Activated T-cell treated with anti-CD3 and anti-CD28 coated beads, Interleukin-2, amount 50 U/mL, for 4 hours (primary cell): ENCODE data around the gene IQGAP1. TPM values are rescaled to one million over a fixed set of nuclear protein-coding genes. Genes with fewer than 3 reads are reported as not detected.

ENCODE experiments used
- ATAC-seq, 2 donors: fragments of 200-7000 bp; cut with Tn5 transposase; one replicate each; pipeline ENCODE4 v1.10.0; 2021
- DNase-seq: peaks from one replicate; pipeline ENCODE4 v3.0.0-alpha.2; 2020
- H3K27me3 Mint-ChIP-seq: one replicate; pipeline ENCODE4 v1.8.0; 2021; ENCODE audit warnings: low read depth, mixed read lengths
- H3K36me3 Mint-ChIP-seq: one replicate; pipeline ENCODE4 v1.8.0; 2022; ENCODE audit warnings: mixed read lengths; ENCODE audit not compliant: insufficient read depth
- H3K4me1 Mint-ChIP-seq: one replicate; pipeline ENCODE4 v1.8.0; 2021; ENCODE audit warnings: low read depth, mixed read lengths
- H3K4me3 Mint-ChIP-seq: one replicate; pipeline ENCODE4 v1.8.0; 2021; ENCODE audit warnings: mild to moderate bottlenecking, moderate library complexity, mixed read lengths
- H3K9me3 Mint-ChIP-seq: one replicate; pipeline ENCODE4 v1.8.0; 2021; ENCODE audit warnings: mixed read lengths
- total RNA-seq, 3 donors: library from RNA; stranded (reverse); gene quantifications; one replicate each; pipeline ENCODE4 v1.2.1, GENCODE V29; 2021

IQGAP1 gene
- total RNA-seq, 3 donors from 2014 or later = 83.1 to 96.0 (median 91.4) TPM

DNA sequence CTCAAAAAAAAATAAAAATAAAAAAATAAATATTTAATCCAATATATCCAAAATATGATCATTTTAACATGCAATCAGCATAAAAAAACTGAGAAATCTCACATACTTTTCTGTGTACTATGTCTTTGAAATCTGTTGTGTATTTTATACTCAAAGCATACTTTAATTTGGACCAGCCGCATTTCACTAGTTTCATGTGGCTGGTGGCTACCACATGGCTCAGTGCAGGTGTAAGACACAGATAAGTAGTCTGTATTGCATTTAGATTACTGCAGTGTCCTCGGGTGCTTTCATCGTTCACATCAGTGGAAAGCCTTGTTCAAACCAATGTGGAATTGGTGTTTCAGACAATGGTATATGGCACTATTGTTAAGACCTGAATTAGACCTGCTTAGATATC is 152.7 kb downstream of the IQGAP1 start:
- Mint-ChIP-seq H3K27me3 (no peaks in the 10 kb centered on the region), H3K9me3 (no peaks in the 10 kb centered on the region), H3K4me1 (peaks cover 70% of the 10 kb centered on the region), H3K4me3 (no peak overlapping the region), H3K36me3 (peaks cover 26% of the 10 kb centered on the region)
- ATAC-seq (no peak), DNase-seq (no peak)

DNA sequence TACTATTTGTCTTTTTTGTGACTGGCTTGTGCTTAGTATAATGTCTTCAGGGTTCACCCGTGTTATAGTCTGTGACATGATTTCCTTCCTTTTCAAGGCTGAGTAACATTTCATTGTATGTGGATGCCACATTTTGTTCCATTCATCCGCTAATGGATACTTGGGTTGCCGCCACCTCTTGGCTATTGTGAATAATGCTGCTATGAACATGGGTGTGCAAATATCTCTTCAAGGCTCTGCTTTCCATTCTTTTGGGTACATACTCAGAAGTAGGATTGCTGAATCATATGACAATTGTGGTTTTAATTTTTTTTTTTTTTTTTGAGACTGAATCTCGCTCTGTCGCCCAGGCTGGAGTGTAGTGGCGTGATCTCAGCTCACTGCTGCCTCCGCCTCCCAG is 157.1 kb downstream of the IQGAP1 start:
- Mint-ChIP-seq H3K9me3 (no peaks in the 10 kb centered on the region), H3K36me3 (peaks cover 23% of the 10 kb centered on the region), H3K4me3 (no peak overlapping the region), H3K27me3 (no peaks in the 10 kb centered on the region), H3K4me1 (peaks cover 59% of the 10 kb centered on the region)
- ATAC-seq (peak; percentile 58 to 65), DNase-seq (no peak)

DNA sequence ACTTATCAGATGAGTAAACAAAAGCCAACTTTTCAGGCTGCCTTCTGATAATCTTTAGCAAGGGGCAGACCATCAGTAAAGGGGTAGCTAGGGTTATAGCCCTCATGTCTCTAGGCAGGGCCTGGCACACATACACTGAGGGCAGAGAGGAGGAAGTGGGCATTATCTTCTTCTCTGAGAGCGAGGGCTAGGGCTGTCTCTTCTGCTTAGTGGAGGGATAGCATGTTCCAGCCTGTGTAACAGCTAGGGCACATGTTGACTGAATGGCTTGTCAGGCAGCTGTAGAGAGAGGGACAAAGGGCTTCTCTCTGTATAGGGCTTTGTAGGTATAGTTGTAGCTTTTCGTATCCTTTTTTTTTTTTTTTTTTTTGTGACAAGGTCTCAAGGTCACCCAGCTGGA is 159.5 kb downstream of the IQGAP1 start:
- DNase-seq = no peak
- H3K9me3 Mint-ChIP-seq = no peaks in the 10 kb centered on the region
- no peak overlapping the region for H3K4me3 Mint-ChIP-seq
- ATAC-seq = peak in 1 of 2 donors; percentile 27
- H3K27me3 Mint-ChIP-seq = no peaks in the 10 kb centered on the region
- H3K36me3 Mint-ChIP-seq = peaks cover 22% of the 10 kb centered on the region
- H3K4me1 Mint-ChIP-seq = peaks cover 60% of the 10 kb centered on the region

DNA sequence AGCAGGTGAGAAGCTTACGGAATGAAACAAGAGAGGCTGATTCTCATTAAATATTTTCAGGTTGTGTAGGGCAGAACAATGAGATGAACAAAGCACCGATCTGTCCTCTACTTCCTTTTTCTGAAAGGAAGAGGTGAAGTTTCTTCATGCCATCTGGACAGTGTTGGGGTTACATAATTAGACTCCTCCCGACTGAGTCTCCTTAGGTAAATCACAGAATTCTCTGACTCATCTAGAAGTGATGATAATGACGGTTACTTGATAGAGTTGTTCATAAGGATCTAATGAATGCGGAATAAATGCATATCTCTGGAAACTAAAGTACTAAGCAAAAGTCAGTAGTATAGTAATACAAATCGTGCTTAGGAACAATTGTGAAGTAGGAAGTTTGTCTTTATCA is 162.9 kb downstream of the IQGAP1 start:
- peaks cover 15% of the 10 kb centered on the region for H3K36me3 Mint-ChIP-seq
- no peak overlapping the region for H3K4me3 Mint-ChIP-seq
- no peaks in the 10 kb centered on the region for H3K9me3 Mint-ChIP-seq

More for the DNA sequence above, 162.9 kb downstream of the IQGAP1 start:
- ATAC-seq (no peak), DNase-seq (no peak)
- Mint-ChIP-seq H3K4me1 (peaks cover 58% of the 10 kb centered on the region), H3K27me3 (no peaks in the 10 kb centered on the region)

Other genes starting within 250 kb of the IQGAP1 start
- 1 to 10 TPM; 4.7 to 8.2 (median 7.7) TPM for gene SEMA4B, start 186.9 kb upstream of the IQGAP1 start, total RNA-seq
- gene CIB1, start 154.3 kb upstream of the IQGAP1 start, total RNA-seq = 100 to 1,000 TPM; 130 to 158 (median 151) TPM
- 10 to 100 TPM; 11.4 to 12.9 (median 11.9) TPM for gene GDPGP1, start 154.0 kb upstream of the IQGAP1 start, total RNA-seq
- under 1 TPM in 2 of 3 donors, not detected in 1; 0.19 to 0.95 TPM for gene TTLL13, start 138.7 kb upstream of the IQGAP1 start, total RNA-seq
- 10 to 100 TPM; 36.9 to 38.0 (median 37.1) TPM for gene NGRN, start 122.6 kb upstream of the IQGAP1 start, total RNA-seq
- 1 to 10 TPM in 2 of 3 donors, under 1 TPM in 1; 0.46 to 1.2 (median 1.0) TPM for gene ZNF774, start 36.0 kb upstream of the IQGAP1 start, total RNA-seq
- gene CRTC3, start 141.7 kb downstream of the IQGAP1 start, total RNA-seq = 10 to 100 TPM; 28.2 to 33.0 (median 29.8) TPM